IMR-90 (cell line): ENCODE data around the gene CBS. TPM values are rescaled to one million over a fixed set of nuclear protein-coding genes. Genes with fewer than 3 reads are reported as not detected.

ENCODE experiments used
- ATAC-seq: fragments of 200-7000 bp; cut with Tn5 transposase; 2 replicates; pipeline ENCODE4 v1.9.1; 2020; ENCODE audit warnings: low read depth, mild to moderate bottlenecking, moderate library complexity
- BruUV-seq: library from RNA; stranded (reverse); fragments of 400-500 nt; replicated peaks from 2 replicates; lab custom pipeline; 2021; lab: Mats Ljungman, UMichigan
- CTCF ChIA-PET: fragments of 300-600 bp; formaldehyde crosslinking; extraction: SDS; loops from one replicate; lab custom pipeline; 2021; ENCODE audit warnings: antibody characterized with exemption; lab: Yijun Ruan, JAX
- POLR2A ChIA-PET: fragments of 300-600 bp; sonication (Branson Sonifier 250); formaldehyde crosslinking; loops from one replicate; lab custom pipeline; 2022; ENCODE audit warnings: antibody characterized with exemption; ENCODE audit not compliant: unreplicated experiment; lab: Charles Lee
- DNase-seq: peaks from one replicate; pipeline ENCODE4 v3.0.0; 2013
- H2AFZ ChIP-seq: replicated peaks from 2 replicates; pipeline ENCODE3; 2013; ENCODE audit warnings: low read length, mild to moderate bottlenecking; ENCODE audit not compliant: poor library complexity
- H2AK5ac ChIP-seq: 2 replicates; pipeline ENCODE4 v1.6.1; 2013; ENCODE audit warnings: low read depth, low read length, inconsistent platforms
- H2AK9ac ChIP-seq: replicated peaks from 2 replicates; pipeline ENCODE3; 2013; ENCODE audit warnings: mild to moderate bottlenecking, low read depth, low read length, moderate library complexity; ENCODE audit not compliant: poor library complexity
- H2BK120ac ChIP-seq: 2 replicates; pipeline ENCODE4 v1.6.1; 2013; ENCODE audit warnings: low read depth, low read length, inconsistent platforms
- H2BK15ac ChIP-seq: 3 replicates; pipeline ENCODE4 v1.6.1; 2013; ENCODE audit warnings: low read depth, low read length, inconsistent platforms
- H2BK20ac ChIP-seq: 2 replicates; pipeline ENCODE4 v1.6.1; 2013; ENCODE audit warnings: low read depth, mild to moderate bottlenecking, inconsistent platforms, low read length, moderate library complexity
- H2BK5ac ChIP-seq: 2 replicates; pipeline ENCODE4 v1.6.1; 2013; ENCODE audit warnings: mild to moderate bottlenecking, low read depth, low read length, inconsistent platforms; ENCODE audit not compliant: poor library complexity, severe bottlenecking
- H3K14ac ChIP-seq: replicated peaks from 2 replicates; pipeline ENCODE4 v1.6.1; 2013; ENCODE audit warnings: low read depth, low read length, inconsistent platforms
- H3K18ac ChIP-seq: 2 replicates; pipeline ENCODE4 v1.6.1; 2013; ENCODE audit warnings: low read depth, low read length, control low read depth
- H3K23ac ChIP-seq: 2 replicates; pipeline ENCODE4 v1.6.1; 2013; ENCODE audit warnings: low read depth, low read length, inconsistent platforms
- H3K27ac ChIP-seq: 2 replicates; pipeline ENCODE4 v1.5.1; 2013; ENCODE audit warnings: mild to moderate bottlenecking, control low read depth, low read length; ENCODE audit not compliant: insufficient read depth
- H3K27me3 ChIP-seq: 2 replicates; pipeline ENCODE4 v1.6.1; 2013; ENCODE audit warnings: low read length; ENCODE audit not compliant: control insufficient read depth, insufficient read depth
- H3K36me3 ChIP-seq: 2 replicates; pipeline ENCODE4 v1.6.1; 2013; ENCODE audit warnings: low read length, mixed read lengths; ENCODE audit not compliant: control insufficient read depth, insufficient read depth
- H3K4ac ChIP-seq: 2 replicates; pipeline ENCODE4 v1.6.1; 2013; ENCODE audit warnings: low read depth, low read length, inconsistent platforms
- H3K4me1 ChIP-seq: 2 replicates; pipeline ENCODE4 v1.6.1; 2013; ENCODE audit warnings: low read length, mixed read lengths; ENCODE audit not compliant: control insufficient read depth, insufficient read depth
- H3K4me2 ChIP-seq: 2 replicates; pipeline ENCODE4 v1.6.1; 2013; ENCODE audit warnings: low read depth, mild to moderate bottlenecking, control low read depth, low read length, moderate library complexity
- H3K4me3 ChIP-seq: 2 replicates; pipeline ENCODE4 v1.5.1; 2013; ENCODE audit warnings: low read depth, mild to moderate bottlenecking, control low read depth, low read length, moderate library complexity; ENCODE audit not compliant: insufficient read depth
- H3K56ac ChIP-seq: 2 replicates; pipeline ENCODE4 v1.6.1; 2013; ENCODE audit warnings: low read length, inconsistent platforms; ENCODE audit not compliant: insufficient read depth; ENCODE audit errors: extremely low read depth
- H3K79me1 ChIP-seq, 2 experiments: 2 replicates each; pipeline ENCODE4 v1.6.1; 2013; ENCODE audit warnings: low read length in 2 of 2, inconsistent platforms in 1 of 2, low read depth in 1 of 2
- H3K9ac ChIP-seq: 2 replicates; pipeline ENCODE4 v1.6.1; 2013; ENCODE audit warnings: low read depth, low read length, control low read depth
- H3K9me1 ChIP-seq: 2 replicates; pipeline ENCODE4 v1.6.1; 2013; ENCODE audit warnings: low read length, inconsistent platforms; ENCODE audit not compliant: insufficient read depth
- H3K9me3 ChIP-seq: 2 replicates; pipeline ENCODE4 v1.6.1; 2013; ENCODE audit warnings: low read length; ENCODE audit not compliant: control insufficient read depth, insufficient read depth
- H4K20me1 ChIP-seq: 2 replicates; pipeline ENCODE4 v1.6.1; 2013; ENCODE audit warnings: low read length, inconsistent platforms; ENCODE audit not compliant: insufficient read depth
- H4K5ac ChIP-seq: 2 replicates; pipeline ENCODE4 v1.6.1; 2013; ENCODE audit warnings: mild to moderate bottlenecking, low read depth, low read length, control low read depth
- H4K8ac ChIP-seq, 2 experiments: 2 replicates each; pipeline ENCODE4 v1.6.1; 2013; ENCODE audit warnings: low read depth in 2 of 2, low read length in 2 of 2, control low read depth in 1 of 2, inconsistent platforms in 1 of 2
- H4K91ac ChIP-seq: 2 replicates; pipeline ENCODE4 v1.6.1; 2013; ENCODE audit warnings: low read depth, low read length, inconsistent platforms; ENCODE audit not compliant: insufficient read depth
- MAFK ChIP-seq: IDR thresholded peaks from 2 replicates; pipeline ENCODE4 v1.6.1; 2012; ENCODE audit warnings: low read depth, low read length, improper control_type of control experiment
- NFE2L2 ChIP-seq: fragments of 150-350 bp; IDR thresholded peaks from 2 replicates; pipeline ENCODE4 v1.6.1; 2016; ENCODE audit warnings: low read depth, mild to moderate bottlenecking, low read length
- WGBS, 2 experiments: methylation state at CpG; one replicate each; pipeline versions ENCODE4 v1.1.5 to v1.1.7; 2013; ENCODE audit warnings: missing lambda C conversion rate in 2 of 2; ENCODE audit not compliant: insufficient read length in 1 of 2; ENCODE audit errors: extremely low coverage in 2 of 2; 5-methylcytosine and 5-hydroxymethylcytosine counted together
- dilution Hi-C: fragments of 300-500 bp; cut with HindIII; formaldehyde crosslinking; loops from one replicate; pipeline ENCODE4 v1.14.3; 2018; ENCODE audit warnings: low sequenced_read_pairs; ENCODE audit not compliant: unreplicated experiment
- in situ Hi-C: fragments of 300-500 bp; cut with MboI; formaldehyde crosslinking; loops from 3 replicates; pipeline ENCODE4 v1.14.3; 2019; ENCODE audit warnings: low sequenced_read_pairs, inconsistent platforms, mixed read lengths
- intact Hi-C: fragments of 100-400 bp; cut with micrococcal nuclease; formaldehyde crosslinking; loops from 2 replicates; pipeline ENCODE4 v1.10.0; 2022
- polyA plus RNA-seq, 3 experiments: library from polyadenylated mRNA; depleted of rRNA; stranded (reverse); fragments of >200 nt; gene quantifications; 2 replicates each; pipeline ENCODE4 v1.2.3, GENCODE V29; 2012; ENCODE audit warnings: low replicate concordance in 1 of 3
- total RNA-seq: library from RNA; depleted of rRNA; stranded (reverse); fragments of >200 nt; gene quantifications from 2 replicates; pipeline ENCODE4 v1.2.3, GENCODE V29; 2012

The CBS gene
- total and polyA plus RNA-seq, 2 of the 4 experiments (the other 2 are of a cell fraction): 38.5 to 54.3 TPM

- no TSS peak for BruUV-seq
- H2AFZ ChIP-seq: no peak overlapping the region
- dilution Hi-C loops: no loop called here
Observed at GRCh38 chr21:43005635-43006034, 70.0 kb downstream of the CBS start.

More at GRCh38 chr21:43005635-43006034, 70.0 kb downstream of the CBS start:
- Histone ChIP-seq H3K14ac (no peak overlapping the region; the same call in 1 of the 2 replicates), H3K9me3 (no peaks in the 10 kb centered on the region), H2BK20ac (no peak overlapping the region), H4K91ac (no peak overlapping the region), H3K4ac (0 out of 2 replicates have a peak overlapping the region, but pooled peaks have one; percentile 3), H4K20me1 (peaks cover 3% of the 10 kb centered on the region; the same call in 1 of the 2 replicates), H3K4me2 (no peak overlapping the region), H2BK5ac (peak overlapping the region; percentile 7), H3K18ac (no peak overlapping the region), H3K27ac (0 out of 2 replicates have a peak overlapping the region, but pooled peaks have one; percentile 2), H2AK9ac (peak overlapping the region; percentile 57), H3K79me1 (peaks cover 29 to 65% of the 10 kb centered on the region in 2 experiments), H3K4me1 (peaks cover 9% of the 10 kb centered on the region), H3K36me3 (peaks cover 13% of the 10 kb centered on the region), H3K4me3 (no peak overlapping the region), H2AK5ac (peak overlapping the region; percentile 48), H3K23ac (0 out of 2 replicates have a peak overlapping the region, but pooled peaks have one; percentile 26), H3K9ac (no peak overlapping the region), H4K8ac (no peak overlapping the region), H3K27me3 (no peaks in the 10 kb centered on the region), H3K56ac (no peak overlapping the region), H2BK120ac (no peak overlapping the region), H4K5ac (no peak overlapping the region; the same call in 1 of the 2 replicates), H3K9me1 (peaks cover 9% of the 10 kb centered on the region), H2BK15ac (no peak overlapping the region)
- DNase-seq (no peak), ATAC-seq (no peak)
- intact Hi-C loops (no loop called here), in situ Hi-C loops (no loop called here)
- TF ChIP-seq MAFK (peak; percentile 53), NFE2L2 (no peak)
- CTCF ChIA-PET: no interaction called here
- POLR2A ChIA-PET: no interaction called here
- 100% methylated on average over 3 of the region's 9 CpGs; no CpG with 5 or more reads in 1 of the 2 experiments for WGBS, 2 experiments
